HepG2 (cell line): Measurements from ENCODE around the gene KRT3. TPM values are rescaled to one million over a fixed set of nuclear protein-coding genes. Genes with fewer than 3 reads are reported as not detected.

Experiments used
- ATAC-seq: fragments of 200-7000 bp; cut with Tn5 transposase; 3 replicates; pipeline ENCODE4 v1.9.1; 2020; ENCODE audit warnings: mild to moderate bottlenecking, moderate library complexity
- BruUV-seq: library from RNA; stranded (reverse); fragments of 400-500 nt; replicated peaks from 2 replicates; lab custom pipeline; 2021; lab: Mats Ljungman, UMichigan
- CTCF ChIA-PET: fragments of 300-600 bp; formaldehyde crosslinking; extraction: SDS; loops from one replicate; lab custom pipeline; 2021; ENCODE audit warnings: low total read pairs, inconsistent platforms, low intra/inter-chr PET ratio; lab: Yijun Ruan, JAX
- POLR2A ChIA-PET: fragments of 350-600 bp; sonication (Branson Sonifier 250); formaldehyde crosslinking; loops from one replicate; lab custom pipeline; 2020; ENCODE audit warnings: antibody characterized with exemption, inconsistent platforms; lab: Yijun Ruan, JAX
- DNase-seq: peaks from one replicate; pipeline ENCODE4 v3.0.0-alpha.2; 2015; ENCODE audit warnings: low spot score
- FAIRE-seq: peaks from 3 replicates; lab custom pipeline; 2011; peaks lifted over from hg19 to GRCh38; lab: Jason Lieb, UNC
- H2AFZ ChIP-seq: one replicate; pipeline ENCODE4 v1.6.1; 2011; ENCODE audit warnings: low read length, inconsistent platforms
- H3K27ac ChIP-seq: fragments of 300-600 bp; 3 replicates; pipeline ENCODE4 v1.8.0; 2011; ENCODE audit warnings: mixed run types, mild to moderate bottlenecking, mixed read lengths, low read length, inconsistent platforms; ENCODE audit not compliant: insufficient read depth; ENCODE audit errors: extremely low read length
- H3K27me3 ChIP-seq, 2 experiments: fragments of 200-600 bp in 1 of 2; 2 replicates in 1 of 2; 3 replicates in 1 of 2; pipeline versions ENCODE4 v1.6.0 to v1.8.0; 2011; ENCODE audit warnings: low read length in 2 of 2, mild to moderate bottlenecking in 2 of 2, moderate library complexity in 2 of 2, inconsistent platforms in 1 of 2; ENCODE audit not compliant: insufficient read depth in 2 of 2, control insufficient read depth in 1 of 2
- H3K36me3 ChIP-seq, 2 experiments: fragments of 200-600 bp in 1 of 2; replicated peaks in 1 of 2; 2 replicates in 1 of 2; 3 replicates in 1 of 2; pipeline versions ENCODE4 v1.5.1 to v1.8.0; 2011; ENCODE audit warnings: low read length in 2 of 2, inconsistent platforms in 1 of 2; ENCODE audit not compliant: insufficient read depth in 2 of 2, control insufficient read depth in 1 of 2
- H3K4me1 ChIP-seq: 2 replicates; pipeline ENCODE4 v1.5.1; 2012; ENCODE audit warnings: low read length, inconsistent platforms; ENCODE audit not compliant: insufficient read depth
- H3K4me2 ChIP-seq: 2 replicates; pipeline ENCODE4 v1.6.0; 2011; ENCODE audit warnings: low read depth, low read length, inconsistent platforms
- H3K4me3 ChIP-seq, 3 experiments: fragments of 200-600 bp in 1 of 3; sonication (generic), shearing (Covaris generic) in 1 of 3; replicated peaks in 1 of 3; 2 replicates each; pipeline ENCODE4 v1.5.1; 2011 to 2016; ENCODE audit warnings: low read length in 3 of 3, inconsistent platforms in 2 of 3, low read depth in 2 of 3, mild to moderate bottlenecking in 2 of 3, control low read depth in 1 of 3, mixed read lengths in 1 of 3; ENCODE audit not compliant: insufficient read depth in 1 of 3
- H3K79me2 ChIP-seq: one replicate; pipeline ENCODE4 v1.6.1; 2011; ENCODE audit warnings: low read length, inconsistent platforms; ENCODE audit not compliant: insufficient read depth
- H3K9ac ChIP-seq: 2 replicates; pipeline ENCODE4 v1.6.0; 2011; ENCODE audit warnings: mild to moderate bottlenecking, low read depth, low read length, inconsistent platforms; ENCODE audit not compliant: insufficient read depth
- H3K9me3 ChIP-seq: 2 replicates; pipeline ENCODE4 v1.5.1; 2012; ENCODE audit warnings: mild to moderate bottlenecking, low read length
- H4K20me1 ChIP-seq: 2 replicates; pipeline ENCODE4 v1.6.0; 2011; ENCODE audit warnings: inconsistent platforms, mild to moderate bottlenecking, low read length, moderate library complexity; ENCODE audit not compliant: insufficient read depth
- ATF7 ChIP-seq, 2 experiments: fragments of 450-650 bp in 1 of 2; sonication (generic) in 1 of 2; formaldehyde crosslinking in 1 of 2; IDR thresholded peaks; 2 replicates each; pipeline versions ENCODE4 v1.4.0 to v1.6.1; 2016 to 2020; ENCODE audit warnings: antibody characterized with exemption in 1 of 2, mild to moderate bottlenecking in 1 of 2, missing genetic modification reagents in 1 of 2
- ELF3 ChIP-seq: IDR thresholded peaks from 2 replicates; pipeline ENCODE4 v1.6.1; 2016; ENCODE audit warnings: missing genetic modification reagents, missing compliant biosample characterization
- SALL1 ChIP-seq: sonication (generic); formaldehyde crosslinking; IDR thresholded peaks from 2 replicates; pipeline ENCODE4 v1.8.0; 2022; ENCODE audit warnings: mild to moderate bottlenecking, missing genetic modification reagents
- SIX1 ChIP-seq: sonication (generic); formaldehyde crosslinking; IDR thresholded peaks from 2 replicates; pipeline ENCODE4 v1.4.0; 2020; ENCODE audit warnings: missing genetic modification reagents, borderline replicate concordance
- TMF1 ChIP-seq: sonication (generic); formaldehyde crosslinking; IDR thresholded peaks from 2 replicates; pipeline ENCODE4 v1.8.1; 2022; ENCODE audit warnings: low read depth, missing genetic modification reagents
- ZNF280D ChIP-seq: sonication (generic); formaldehyde crosslinking; IDR thresholded peaks from 2 replicates; pipeline ENCODE4 v1.5.1; 2020; ENCODE audit warnings: mild to moderate bottlenecking, missing genetic modification reagents
- ZSCAN29 ChIP-seq: sonication (generic); formaldehyde crosslinking; conservative IDR thresholded peaks from 2 replicates; pipeline ENCODE4 v1.4.0; 2020; ENCODE audit warnings: mild to moderate bottlenecking, missing genetic modification reagents
- in situ Hi-C: cut with HindIII; loops from 2 replicates; pipeline ENCODE4 v1.10.0; 2017; ENCODE audit warnings: low pct_unique_long_range_greater_than_20kb; ENCODE audit not compliant: extremely low pct_ligation_motif_present
- intact Hi-C: fragments of 100-400 bp; cut with micrococcal nuclease; formaldehyde crosslinking; loops from one replicate; pipeline ENCODE4 v1.10.0; 2022; ENCODE audit not compliant: unreplicated experiment
- polyA plus RNA-seq, 8 experiments: library from polyadenylated mRNA; depleted of rRNA in 3 of 8; stranded (reverse) in 7 of 8; unstranded in 1 of 8; fragments of >200 nt; fragmentation: Illumina TruSeq in 4 of 8; extraction: Trizol in 4 of 8; gene quantifications; 2 replicates each; pipeline versions ENCODE4 v1.2.1 to v1.2.3, GENCODE V29; 2011 to 2016; ENCODE audit warnings: low read depth in 4 of 8, missing spikeins in 1 of 8, mixed read lengths in 1 of 8; ENCODE audit not compliant: insufficient read depth in 1 of 8
- total RNA-seq, 5 experiments: library from RNA; depleted of rRNA; stranded (reverse); fragments of >200 nt; fragmentation: Illumina TruSeq; extraction: Trizol; gene quantifications; 2 replicates each; pipeline ENCODE4 v1.2.3, GENCODE V29; 2016; ENCODE audit warnings: low read depth in 1 of 5

The KRT3 gene
- total and polyA plus RNA-seq, 2 of the 13 experiments (the other 11 are each of a cell fraction or from before 2014, with no cell fraction given) = not detected

- TF ChIP-seq SIX1 (CRISPR knock-in tag) (no peak), ATF7 (IDR thresholded peaks at IDR 0.05) (no peak), ATF7 (CRISPR knock-in tag; IDR thresholded peaks at IDR 0.05) (no peak), ZNF280D (CRISPR knock-in tag) (no peak), SALL1 (CRISPR knock-in tag) (peak; percentile 72), ELF3 (peak; percentile 59)
- TF ChIP-seq, all 625 proteins: peak for 82
Measured at GRCh38 chr12:52741375-52742195, 54.3 kb downstream of the KRT3 start (continued).

- no peak for ATAC-seq
- POLR2A ChIA-PET = no interaction called here
- no peak for FAIRE-seq
Measured at GRCh38 chr12:52740584-52740983, 55.3 kb downstream of the KRT3 start.

More at GRCh38 chr12:52740584-52740983, 55.3 kb downstream of the KRT3 start:
- no peaks in the 10 kb centered on the region for H3K9me3 ChIP-seq
- in situ Hi-C loops (no loop called here), intact Hi-C loops (no loop called here)
- H3K4me1 ChIP-seq = no peaks in the 10 kb centered on the region
- H3K4me2 ChIP-seq = no peak overlapping the region
- no peak for DNase-seq
- no peaks in the 10 kb centered on the region; the same call in 1 of the 2 replicates for H4K20me1 ChIP-seq
- no peak overlapping the region for H2AFZ ChIP-seq
- TF ChIP-seq TMF1 (CRISPR knock-in tag) (no peak), ZSCAN29 (CRISPR knock-in tag) (no peak)
- BruUV-seq = no TSS peak
- H3K27ac ChIP-seq = no peak overlapping the region
- no peaks in the 10 kb centered on the region for H3K79me2 ChIP-seq
- H3K9ac ChIP-seq = no peak overlapping the region
- no peaks in the 10 kb centered on the region for H3K27me3 ChIP-seq
- CTCF ChIA-PET = no interaction called here
- no peak overlapping the region for H3K4me3 ChIP-seq
- H3K36me3 ChIP-seq = no peaks in the 10 kb centered on the region
